ENCODE results near the gene CYB5A. TPM values are rescaled to one million over a fixed set of nuclear protein-coding genes. Genes with fewer than 3 reads are reported as not detected.

CYB5A gene
- total and polyA plus RNA-seq, 9 of the 15 experiments (the other 6 are each of a cell fraction or from before 2014, with no cell fraction given): 11.9 to 22.6 (median 14.1) TPM

- BruUV-seq (replicated peaks): no TSS peak
- intact Hi-C loops (cut with micrococcal nuclease) (no loop called here), in situ Hi-C loops (cut with MboI) (no loop called here)
- FAIRE-seq (no peak), ATAC-seq (no peak), DNase-seq (ENCODE audit: extremely low read depth in 1 of 4, low spot score in 3 of 4) (no peak)
- POLR2A ChIA-PET: interaction anchor here (0.7 kb wide), 2 partner anchors 11 to 79 kb away, joined by 3 read pairs; no protein-coding TSS in a partner anchor
- H2AFZ ChIP-seq (ENCODE audit: low read depth, low read length): no peak overlapping the region
- H4K20me1 ChIP-seq (replicated peaks; ENCODE audit: control insufficient read depth, insufficient read depth, low read length): no peaks in the 10 kb centered on the region
- CTCF ChIA-PET (ENCODE audit: low intra/inter-chr PET ratio): no interaction called here
- H3K36me3 ChIP-seq (ENCODE audit: control insufficient read depth, insufficient read depth, low read length): no peaks in the 10 kb centered on the region
- H3K4me3 ChIP-seq: no peak overlapping the region
- H3K27me3 ChIP-seq (ENCODE audit: control insufficient read depth in 2 of 2, insufficient read depth in 2 of 2, low read length in 2 of 2): no peaks in the 10 kb centered on the region
- 25% methylated on average over 9 of the region's 11 CpGs for WGBS (ENCODE audit: insufficient coverage, low coverage, missing lambda C conversion rate)
- no peak overlapping the region for H3K27ac ChIP-seq (ENCODE audit: extremely low read depth, low read depth, low read length)
- H3K4me2 ChIP-seq (ENCODE audit: insufficient read depth, low read length): no peak overlapping the region
- H3K9me3 ChIP-seq (replicated peaks; ENCODE audit: control insufficient read depth, insufficient read depth, low read depth, low read length): no peaks in the 10 kb centered on the region
- peaks cover 0 to 2% of the 10 kb centered on the region in 2 experiments; a peak in 2 of 5 replicates for H3K4me1 ChIP-seq (replicated peaks in 1 of 2; ENCODE audit: control insufficient read depth in 2 of 2, insufficient read depth in 2 of 2, low read length in 2 of 2)
- H3K79me2 ChIP-seq (ENCODE audit: control insufficient read depth, insufficient read depth, low read length): no peaks in the 10 kb centered on the region; the same call in 2 of the 3 replicates
- TF ChIP-seq TAF9B (IDR thresholded peaks at IDR 0.05; ENCODE audit: partially characterized antibody): no peak
- no peak for TF ChIP-seq CC2D1A (IDR thresholded peaks at IDR 0.05)
- no peak for TF ChIP-seq YBX1 (IDR thresholded peaks at IDR 0.05)
- no peak overlapping the region for H3K9ac ChIP-seq (ENCODE audit: insufficient read depth in 1 of 2, low read depth in 2 of 2, low read length in 2 of 2)
- no peaks in the 10 kb centered on the region for H3K9me1 ChIP-seq (ENCODE audit: control insufficient read depth, insufficient read depth, low read length)
These were observed 7.4 kb downstream of the CYB5A start for GRCh38 chr18:74284191-74284979.

- Histone ChIP-seq H3K79me2 (ENCODE audit: control insufficient read depth, insufficient read depth, low read length) (no peaks in the 10 kb centered on the region; the same call in 2 of the 3 replicates), H3K36me3 (ENCODE audit: control insufficient read depth, insufficient read depth, low read length) (no peaks in the 10 kb centered on the region), H3K27ac (ENCODE audit: extremely low read depth, low read depth, low read length) (no peak overlapping the region), H2AFZ (ENCODE audit: low read depth, low read length) (no peak overlapping the region), H3K9me1 (ENCODE audit: control insufficient read depth, insufficient read depth, low read length) (no peaks in the 10 kb centered on the region), H3K9me3 (replicated peaks; ENCODE audit: control insufficient read depth, insufficient read depth, low read depth, low read length) (no peaks in the 10 kb centered on the region), H3K4me3 (no peak overlapping the region), H3K4me1 (replicated peaks in 1 of 2; ENCODE audit: control insufficient read depth in 2 of 2, insufficient read depth in 2 of 2, low read length in 2 of 2) (peaks cover 0 to 2% of the 10 kb centered on the region in 2 experiments; a peak in 2 of 5 replicates), H3K9ac (ENCODE audit: insufficient read depth in 1 of 2, low read depth in 2 of 2, low read length in 2 of 2) (no peak overlapping the region), H3K27me3 (ENCODE audit: control insufficient read depth in 2 of 2, insufficient read depth in 2 of 2, low read length in 2 of 2) (no peaks in the 10 kb centered on the region), H4K20me1 (replicated peaks; ENCODE audit: control insufficient read depth, insufficient read depth, low read length) (no peaks in the 10 kb centered on the region), H3K4me2 (ENCODE audit: insufficient read depth, low read length) (no peak overlapping the region)
- FAIRE-seq (no peak), ATAC-seq (no peak), DNase-seq (ENCODE audit: extremely low read depth in 1 of 4, low spot score in 3 of 4) (no peak)
- intact Hi-C loops (cut with micrococcal nuclease) (no loop called here), in situ Hi-C loops (cut with MboI) (no loop called here)
- BruUV-seq (replicated peaks): no TSS peak
- 54% methylated on average over 8 of the region's 10 CpGs for whole genome bisulfite sequencing (ENCODE audit: insufficient coverage, low coverage, missing lambda C conversion rate)
- no peak for TF ChIP-seq ZNF76 (CRISPR knock-in tag; IDR thresholded peaks at IDR 0.05; ENCODE audit: borderline replicate concordance)
- TF ChIP-seq ZNF586 (CRISPR knock-in tag; conservative IDR thresholded peaks at IDR 0.05): no peak
- TF ChIP-seq SNAPC5 (CRISPR knock-in tag; IDR thresholded peaks at IDR 0.05): no peak
- no peak for TF ChIP-seq YY1 (IDR thresholded peaks at IDR 0.05; ENCODE audit: borderline replicate concordance in 1 of 3, control insufficient read depth in 1 of 3, extremely low read depth in 1 of 3, insufficient read depth in 3 of 3, insufficient read length in 1 of 3, insufficient replicate concordance in 2 of 3, low read depth in 1 of 3, low read length in 2 of 3)
- no peak for TF ChIP-seq ZHX1 (conservative IDR thresholded peaks at IDR 0.05; ENCODE audit: low read length)
- no peak for TF ChIP-seq FOXK2 (conservative IDR thresholded peaks at IDR 0.05 in 1 of 2, IDR thresholded peaks at IDR 0.05 in 1 of 2; ENCODE audit: low read depth in 2 of 2)
- no peak for TF ChIP-seq TEAD1 (CRISPR knock-in tag; IDR thresholded peaks at IDR 0.05)
- no peak for TF ChIP-seq ZNF436 (CRISPR knock-in tag; IDR thresholded peaks at IDR 0.05)
- POLR2A ChIA-PET: no interaction called here
- CTCF ChIA-PET (ENCODE audit: low intra/inter-chr PET ratio): no interaction called here
These were observed 8.1 kb downstream of the CYB5A start for GRCh38 chr18:74283646-74284045.
